Loucy (cell line): Measurements from ENCODE around the gene ARL3.
A peak's percentile ranks its signal among the peaks of the same experiment; 100 is the strongest.

Source experiments
- H2AFZ ChIP-seq: fragments of 200-600 bp; sonication (generic); 2 replicates; pipeline ENCODE4 v1.6.0; 2016; ENCODE audit warnings: antibody characterized with exemption, mild to moderate bottlenecking, low read length, moderate library complexity
- H3F3A ChIP-seq: fragments of 200-600 bp; 2 replicates; pipeline ENCODE4 v1.6.0; 2016; ENCODE audit warnings: antibody characterized with exemption, low read depth, mild to moderate bottlenecking
- H3K27me3 ChIP-seq: fragments of 200-600 bp; sonication (generic); 2 replicates; pipeline ENCODE4 v1.6.1; 2014; ENCODE audit warnings: low read length, mild to moderate bottlenecking; ENCODE audit not compliant: insufficient read depth, poor library complexity, severe bottlenecking
- H3K36me3 ChIP-seq: fragments of 200-600 bp; sonication (generic); 2 replicates; pipeline ENCODE4 v1.6.1; 2016; ENCODE audit warnings: low read length; ENCODE audit not compliant: insufficient read depth
- H3K4me1 ChIP-seq: fragments of 200-600 bp; sonication (generic); 2 replicates; pipeline ENCODE4 v1.5.1; 2014; ENCODE audit warnings: low read length, mild to moderate bottlenecking; ENCODE audit not compliant: insufficient read depth, poor library complexity, severe bottlenecking
- H3K4me2 ChIP-seq: fragments of 200-600 bp; sonication (generic); 2 replicates; pipeline ENCODE4 v1.6.0; 2014; ENCODE audit warnings: antibody characterized with exemption, low read length, low read depth, mild to moderate bottlenecking; ENCODE audit not compliant: poor library complexity, severe bottlenecking
- H3K4me3 ChIP-seq: fragments of 200-600 bp; sonication (generic); 2 replicates; pipeline ENCODE4 v1.5.1; 2014; ENCODE audit warnings: low read length, mild to moderate bottlenecking, mixed read lengths; ENCODE audit not compliant: poor library complexity, severe bottlenecking
- H3K79me2 ChIP-seq: fragments of 200-600 bp; sonication (generic); 2 replicates; pipeline ENCODE4 v1.6.1; 2014; ENCODE audit warnings: low read length; ENCODE audit not compliant: insufficient read depth
- H3K9ac ChIP-seq: fragments of 200-600 bp; sonication (generic); 2 replicates; pipeline ENCODE4 v1.6.0; 2014; ENCODE audit warnings: mild to moderate bottlenecking, low read depth, low read length, moderate library complexity; ENCODE audit not compliant: poor library complexity, severe bottlenecking
- H3K9me2 ChIP-seq: fragments of 200-600 bp; sonication (generic); replicated peaks from 2 replicates; pipeline ENCODE4 v1.6.1; 2016; ENCODE audit warnings: low read depth, low read length, mixed read lengths
- H3K9me3 ChIP-seq: fragments of 200-600 bp; sonication (generic); 2 replicates; pipeline ENCODE4 v1.6.1; 2014; ENCODE audit warnings: mild to moderate bottlenecking, antibody characterized with exemption, low read length, low read depth; ENCODE audit not compliant: insufficient read depth
- H4K20me1 ChIP-seq: fragments of 200-600 bp; sonication (generic); 2 replicates; pipeline ENCODE4 v1.6.0; 2014; ENCODE audit warnings: antibody characterized with exemption, low read length, mild to moderate bottlenecking; ENCODE audit not compliant: insufficient read depth, poor library complexity, severe bottlenecking
- EZH2phosphoT487 ChIP-seq: fragments of 200-600 bp; IDR thresholded peaks from 2 replicates; pipeline ENCODE4 v1.6.1; 2018; ENCODE audit warnings: antibody characterized with exemption, mild to moderate bottlenecking, moderate library complexity, borderline replicate concordance
- TF ChIP-seq, protein P1 (sequence below): fragments of 200-600 bp; sonication (generic); conservative IDR thresholded peaks from 2 replicates; pipeline ENCODE4 v1.5.1; 2014; ENCODE audit warnings: mild to moderate bottlenecking, antibody characterized with exemption, low read length

ARL3 gene

DNA sequence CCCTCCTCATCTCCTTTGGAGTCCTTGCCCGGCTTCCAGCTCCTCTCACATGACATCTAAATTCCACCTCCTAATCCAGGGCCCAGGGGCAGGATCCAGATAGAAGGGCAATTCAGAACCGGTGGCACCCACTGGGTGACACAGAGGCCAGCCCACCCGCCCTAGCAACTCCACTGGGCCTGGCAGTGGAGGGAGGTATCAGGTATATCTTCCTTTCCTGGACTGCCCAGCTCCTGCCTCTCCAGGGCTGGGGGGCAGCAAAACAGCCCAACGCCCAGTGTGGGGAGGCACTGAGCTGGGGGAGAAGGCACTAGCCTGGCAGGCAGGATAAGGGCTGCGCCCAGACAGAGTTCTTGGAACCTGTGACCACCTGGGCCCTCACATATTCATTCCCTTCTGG, 80.3 kb downstream of the ARL3 start:
- Histone ChIP-seq H3K4me3 (peak overlapping the region; percentile 40), H3K4me2 (peak overlapping the region; percentile 59), H3K79me2 (no peaks in the 10 kb centered on the region), H3F3A (0 out of 2 replicates have a peak, but pooled peaks cover 7% of the 10 kb centered on the region), H3K27me3 (no peaks in the 10 kb centered on the region), H3K9me2 (no peaks in the 10 kb centered on the region), H2AFZ (no peak overlapping the region), H3K9ac (peak overlapping the region; percentile 56), H4K20me1 (no peaks in the 10 kb centered on the region), H3K36me3 (peaks cover 6% of the 10 kb centered on the region; the same call in 1 of the 2 replicates), H3K4me1 (peaks cover 54% of the 10 kb centered on the region), H3K9me3 (no peaks in the 10 kb centered on the region)
- TF ChIP-seq, protein P1, sequence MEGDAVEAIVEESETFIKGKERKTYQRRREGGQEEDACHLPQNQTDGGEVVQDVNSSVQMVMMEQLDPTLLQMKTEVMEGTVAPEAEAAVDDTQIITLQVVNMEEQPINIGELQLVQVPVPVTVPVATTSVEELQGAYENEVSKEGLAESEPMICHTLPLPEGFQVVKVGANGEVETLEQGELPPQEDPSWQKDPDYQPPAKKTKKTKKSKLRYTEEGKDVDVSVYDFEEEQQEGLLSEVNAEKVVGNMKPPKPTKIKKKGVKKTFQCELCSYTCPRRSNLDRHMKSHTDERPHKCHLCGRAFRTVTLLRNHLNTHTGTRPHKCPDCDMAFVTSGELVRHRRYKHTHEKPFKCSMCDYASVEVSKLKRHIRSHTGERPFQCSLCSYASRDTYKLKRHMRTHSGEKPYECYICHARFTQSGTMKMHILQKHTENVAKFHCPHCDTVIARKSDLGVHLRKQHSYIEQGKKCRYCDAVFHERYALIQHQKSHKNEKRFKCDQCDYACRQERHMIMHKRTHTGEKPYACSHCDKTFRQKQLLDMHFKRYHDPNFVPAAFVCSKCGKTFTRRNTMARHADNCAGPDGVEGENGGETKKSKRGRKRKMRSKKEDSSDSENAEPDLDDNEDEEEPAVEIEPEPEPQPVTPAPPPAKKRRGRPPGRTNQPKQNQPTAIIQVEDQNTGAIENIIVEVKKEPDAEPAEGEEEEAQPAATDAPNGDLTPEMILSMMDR: no peak
- TF ChIP-seq EZH2phosphoT487: no peak

DNA sequence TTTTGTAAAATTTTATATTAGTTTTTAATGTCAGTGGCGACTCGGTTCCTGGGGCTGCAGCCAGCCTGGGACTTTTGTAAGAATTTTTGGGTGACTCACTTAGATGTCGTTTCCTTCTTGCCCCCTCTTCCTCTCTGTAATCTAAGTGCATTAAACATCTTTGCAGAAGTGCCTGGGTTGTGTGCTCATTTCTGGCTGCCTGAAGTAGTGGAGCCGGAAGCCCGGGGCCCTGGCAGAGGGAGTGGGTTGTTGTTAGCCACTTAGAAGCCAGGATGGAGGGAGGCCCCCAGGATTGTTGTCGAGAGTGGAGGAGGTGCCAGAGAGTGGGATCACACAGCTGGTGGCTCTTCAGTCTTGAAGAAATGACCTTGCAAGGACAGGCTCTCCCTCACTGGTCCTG, 80.9 kb downstream of the ARL3 start:
- no peak for TF ChIP-seq EZH2phosphoT487
- TF ChIP-seq, protein P1: no peak
- H3K9me3 ChIP-seq: no peaks in the 10 kb centered on the region
- H2AFZ ChIP-seq: no peak overlapping the region
- 0 out of 2 replicates have a peak, but pooled peaks cover 7% of the 10 kb centered on the region for H3F3A ChIP-seq
- H3K4me1 ChIP-seq: peaks cover 54% of the 10 kb centered on the region
- no peaks in the 10 kb centered on the region for H4K20me1 ChIP-seq
- H3K4me2 ChIP-seq: peak overlapping the region; percentile 59
- peak overlapping the region; percentile 56 for H3K9ac ChIP-seq
- peak overlapping the region; percentile 40 for H3K4me3 ChIP-seq
- no peaks in the 10 kb centered on the region for H3K79me2 ChIP-seq
- H3K27me3 ChIP-seq: no peaks in the 10 kb centered on the region
- no peaks in the 10 kb centered on the region for H3K9me2 ChIP-seq
- peaks cover 6% of the 10 kb centered on the region; the same call in 1 of the 2 replicates for H3K36me3 ChIP-seq

DNA sequence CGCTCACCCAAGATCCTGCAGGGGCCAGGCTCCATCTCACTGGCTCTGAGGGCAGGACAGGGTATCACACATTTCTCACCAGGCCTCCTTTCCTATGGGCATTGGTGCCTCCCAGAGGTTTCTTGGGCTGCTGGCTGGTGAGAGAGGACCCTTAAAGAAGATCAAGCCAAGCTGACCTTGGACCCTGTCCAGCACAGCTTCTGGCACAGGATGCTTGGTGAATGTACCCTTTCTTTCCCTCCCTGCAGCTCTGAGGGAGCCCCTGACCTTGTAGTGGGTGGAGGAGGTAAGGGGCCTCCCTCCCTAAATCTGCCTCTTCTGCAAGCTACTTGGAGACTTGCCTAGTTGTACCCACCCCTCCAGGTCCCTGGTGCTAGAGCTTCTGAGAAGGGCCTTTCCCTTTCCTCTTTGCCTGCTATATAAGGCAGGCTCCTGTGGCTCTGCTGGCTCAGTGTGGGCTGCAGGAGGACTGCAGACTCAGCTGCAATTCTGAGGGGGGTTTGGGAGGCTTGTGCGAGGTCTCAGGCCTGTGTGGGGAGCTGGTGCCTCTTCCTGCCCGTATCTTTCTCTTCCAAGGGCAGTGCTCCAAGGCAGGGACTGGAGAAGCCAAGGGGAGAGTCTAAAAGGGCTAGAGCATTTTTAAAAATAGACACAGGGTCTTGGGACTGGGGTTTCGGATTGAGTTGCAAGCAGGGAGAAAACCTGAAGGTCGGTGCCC, 81.6 kb downstream of the ARL3 start:
- Histone ChIP-seq H3K4me1 (peaks cover 54% of the 10 kb centered on the region), H3K4me2 (peak overlapping the region; percentile 59), H3K4me3 (peak overlapping the region; percentile 29), H3K36me3 (peaks cover 6% of the 10 kb centered on the region; the same call in 1 of the 2 replicates), H4K20me1 (no peaks in the 10 kb centered on the region), H3K9ac (peak overlapping the region; percentile 56), H3F3A (0 out of 2 replicates have a peak, but pooled peaks cover 7% of the 10 kb centered on the region), H3K27me3 (no peaks in the 10 kb centered on the region), H3K9me3 (no peaks in the 10 kb centered on the region), H3K79me2 (no peaks in the 10 kb centered on the region), H2AFZ (no peak overlapping the region), H3K9me2 (no peaks in the 10 kb centered on the region)
- TF ChIP-seq, protein P1: 0 out of 2 replicates have a peak, but pooled peaks have one; percentile 15
- TF ChIP-seq EZH2phosphoT487: no peak
